OCI-LY1 (cell line): ENCODE measurements around the gene TPSAB1.

Experiments
- H2AFZ ChIP-seq: fragments of 200-600 bp; sonication (generic), shearing (Covaris generic); 2 replicates; pipeline ENCODE4 v1.6.0; 2014; ENCODE audit warnings: antibody characterized with exemption, mild to moderate bottlenecking, low read length
- H3F3A ChIP-seq: fragments of 200-600 bp; sonication (generic), shearing (Covaris generic); 2 replicates; pipeline ENCODE4 v1.6.0; 2014; ENCODE audit warnings: mild to moderate bottlenecking, antibody characterized with exemption, low read length, moderate library complexity; ENCODE audit not compliant: insufficient read depth
- H3K27ac ChIP-seq: fragments of 200-600 bp; sonication (generic); 2 replicates; pipeline ENCODE4 v1.5.1; 2014; ENCODE audit warnings: low read length, mixed run types, mild to moderate bottlenecking, low read depth; ENCODE audit not compliant: poor library complexity, severe bottlenecking
- H3K27me3 ChIP-seq: fragments of 200-600 bp; sonication (generic); 2 replicates; pipeline ENCODE4 v1.6.0; 2014; ENCODE audit warnings: antibody characterized with exemption, mild to moderate bottlenecking, low read length, moderate library complexity; ENCODE audit not compliant: insufficient read depth
- H3K36me3 ChIP-seq: fragments of 200-600 bp; sonication (generic); 2 replicates; pipeline ENCODE4 v1.6.1; 2014; ENCODE audit warnings: mild to moderate bottlenecking, antibody characterized with exemption, low read length, moderate library complexity, mixed read lengths; ENCODE audit not compliant: insufficient read depth
- H3K4me1 ChIP-seq: fragments of 200-600 bp; sonication (generic); 2 replicates; pipeline ENCODE4 v1.5.1; 2014; ENCODE audit warnings: mild to moderate bottlenecking, low read length, moderate library complexity; ENCODE audit not compliant: insufficient read depth, severe bottlenecking
- H3K4me2 ChIP-seq: fragments of 200-600 bp; sonication (generic), shearing (Covaris generic); 2 replicates; pipeline ENCODE4 v1.6.1; 2014; ENCODE audit warnings: low read length
- H3K4me3 ChIP-seq: fragments of 200-600 bp; sonication (generic); 2 replicates; pipeline ENCODE4 v1.5.1; 2014; ENCODE audit warnings: low read length, low read depth, mild to moderate bottlenecking, mixed read lengths; ENCODE audit not compliant: poor library complexity, severe bottlenecking
- H3K79me2 ChIP-seq: fragments of 200-600 bp; shearing (Covaris generic); 2 replicates; pipeline ENCODE4 v1.6.1; 2016; ENCODE audit warnings: mixed run types, low read length, mixed read lengths; ENCODE audit not compliant: insufficient read depth
- H3K9ac ChIP-seq: fragments of 200-600 bp; sonication (generic), shearing (Covaris generic); 2 replicates; pipeline ENCODE4 v1.6.1; 2014; ENCODE audit warnings: mild to moderate bottlenecking, low read length, mixed read lengths
- H3K9me2 ChIP-seq: fragments of 200-600 bp; sonication (generic), shearing (Covaris generic); 2 replicates; pipeline ENCODE4 v1.6.1; 2014; ENCODE audit warnings: low read depth, mild to moderate bottlenecking, low read length, mixed read lengths
- H3K9me3 ChIP-seq: fragments of 200-600 bp; shearing (Covaris generic); 2 replicates; pipeline ENCODE4 v1.6.1; 2014; ENCODE audit warnings: low read length, mixed read lengths
- H4K20me1 ChIP-seq: fragments of 200-600 bp; sonication (generic), shearing (Covaris generic); 2 replicates; pipeline ENCODE4 v1.6.0; 2016; ENCODE audit warnings: mild to moderate bottlenecking, low read length; ENCODE audit not compliant: insufficient read depth
- EZH2 ChIP-seq: fragments of 200-600 bp; sonication (generic), shearing (Covaris generic); IDR thresholded peaks from 2 replicates; pipeline ENCODE4 v1.8.0; 2017; ENCODE audit warnings: borderline replicate concordance, mixed run types, mild to moderate bottlenecking, antibody characterized with exemption, low read length, moderate library complexity, mixed read lengths
- TF ChIP-seq, protein P1 (sequence below): fragments of 200-600 bp; sonication (generic), shearing (Covaris generic); IDR thresholded peaks from 2 replicates; pipeline ENCODE4 v1.5.1; 2017; ENCODE audit warnings: mild to moderate bottlenecking, antibody characterized with exemption, low read length, moderate library complexity, mixed read lengths

The TPSAB1 gene

DNA sequence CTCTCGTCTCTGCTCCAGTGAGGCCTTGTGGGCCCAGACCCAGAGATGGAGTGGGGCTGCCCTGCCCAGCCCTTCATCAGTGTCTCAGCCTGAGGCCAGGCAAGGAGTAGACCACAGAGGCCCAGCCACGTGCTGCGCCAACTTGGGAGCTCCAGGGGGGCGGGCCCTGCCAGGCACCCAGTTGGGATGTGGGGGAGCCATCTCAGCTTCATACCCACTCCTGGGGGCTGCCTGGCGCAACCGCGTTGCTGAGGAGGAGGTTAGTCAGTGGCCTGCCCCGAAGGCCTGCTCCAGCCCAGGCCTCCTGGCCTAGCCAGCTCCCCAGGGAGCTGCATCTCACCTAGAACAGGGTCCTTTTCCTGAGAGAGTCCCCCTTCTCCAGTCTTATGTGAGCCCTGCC, 27.3 kb upstream of the TPSAB1 start:
- H3K36me3 ChIP-seq = no peaks in the 10 kb centered on the region

GRCh38 chr16:1213796-1214372, 26.6 kb upstream of the TPSAB1 start:
- Histone ChIP-seq H3K36me3 (no peaks in the 10 kb centered on the region), H2AFZ (no peak overlapping the region), H3F3A (no peaks in the 10 kb centered on the region), H3K9ac (no peak overlapping the region), H3K4me2 (no peak overlapping the region), H3K9me2 (no peaks in the 10 kb centered on the region), H3K4me1 (no peaks in the 10 kb centered on the region), H3K27ac (no peak overlapping the region), H3K79me2 (no peaks in the 10 kb centered on the region), H4K20me1 (no peaks in the 10 kb centered on the region), H3K9me3 (no peaks in the 10 kb centered on the region), H3K27me3 (no peaks in the 10 kb centered on the region), H3K4me3 (no peak overlapping the region)
- no peak for TF ChIP-seq EZH2
- TF ChIP-seq, protein P1, sequence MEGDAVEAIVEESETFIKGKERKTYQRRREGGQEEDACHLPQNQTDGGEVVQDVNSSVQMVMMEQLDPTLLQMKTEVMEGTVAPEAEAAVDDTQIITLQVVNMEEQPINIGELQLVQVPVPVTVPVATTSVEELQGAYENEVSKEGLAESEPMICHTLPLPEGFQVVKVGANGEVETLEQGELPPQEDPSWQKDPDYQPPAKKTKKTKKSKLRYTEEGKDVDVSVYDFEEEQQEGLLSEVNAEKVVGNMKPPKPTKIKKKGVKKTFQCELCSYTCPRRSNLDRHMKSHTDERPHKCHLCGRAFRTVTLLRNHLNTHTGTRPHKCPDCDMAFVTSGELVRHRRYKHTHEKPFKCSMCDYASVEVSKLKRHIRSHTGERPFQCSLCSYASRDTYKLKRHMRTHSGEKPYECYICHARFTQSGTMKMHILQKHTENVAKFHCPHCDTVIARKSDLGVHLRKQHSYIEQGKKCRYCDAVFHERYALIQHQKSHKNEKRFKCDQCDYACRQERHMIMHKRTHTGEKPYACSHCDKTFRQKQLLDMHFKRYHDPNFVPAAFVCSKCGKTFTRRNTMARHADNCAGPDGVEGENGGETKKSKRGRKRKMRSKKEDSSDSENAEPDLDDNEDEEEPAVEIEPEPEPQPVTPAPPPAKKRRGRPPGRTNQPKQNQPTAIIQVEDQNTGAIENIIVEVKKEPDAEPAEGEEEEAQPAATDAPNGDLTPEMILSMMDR = no peak

More for the DNA sequence above, 27.3 kb upstream of the TPSAB1 start:
- Histone ChIP-seq H3F3A (no peaks in the 10 kb centered on the region), H4K20me1 (no peaks in the 10 kb centered on the region), H3K79me2 (no peaks in the 10 kb centered on the region), H3K27ac (no peak overlapping the region), H3K4me3 (no peak overlapping the region), H3K27me3 (no peaks in the 10 kb centered on the region), H3K4me2 (no peak overlapping the region), H3K4me1 (no peaks in the 10 kb centered on the region), H2AFZ (no peak overlapping the region), H3K9me3 (no peaks in the 10 kb centered on the region), H3K9ac (no peak overlapping the region), H3K9me2 (no peaks in the 10 kb centered on the region)
- TF ChIP-seq, protein P1 = no peak
- no peak for TF ChIP-seq EZH2

DNA sequence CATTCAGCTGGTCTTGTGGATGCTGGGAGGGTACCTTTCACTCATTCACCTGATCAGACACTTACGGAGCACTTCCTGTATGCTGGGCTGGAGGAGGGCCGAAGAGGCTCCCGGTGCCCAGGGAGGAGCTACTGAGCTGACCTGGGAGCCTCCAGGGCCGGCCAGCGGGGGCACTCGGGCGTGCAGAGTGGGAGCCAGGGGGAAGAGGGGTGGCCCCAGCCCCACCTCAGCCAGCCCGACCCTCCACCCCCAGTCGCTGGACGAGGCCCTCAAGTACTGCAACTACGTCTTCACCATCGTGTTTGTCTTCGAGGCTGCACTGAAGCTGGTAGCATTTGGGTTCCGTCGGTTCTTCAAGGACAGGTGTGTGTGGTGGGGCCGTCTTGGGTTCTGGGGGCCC, 25.8 kb upstream of the TPSAB1 start:
- Histone ChIP-seq H3K36me3 (no peaks in the 10 kb centered on the region), H3K4me2 (no peak overlapping the region), H3K4me1 (no peaks in the 10 kb centered on the region), H3K4me3 (no peak overlapping the region), H3K9me3 (no peaks in the 10 kb centered on the region), H3K27ac (no peak overlapping the region), H4K20me1 (no peaks in the 10 kb centered on the region), H3F3A (no peaks in the 10 kb centered on the region), H3K27me3 (no peaks in the 10 kb centered on the region), H3K79me2 (no peaks in the 10 kb centered on the region), H2AFZ (no peak overlapping the region), H3K9me2 (no peaks in the 10 kb centered on the region), H3K9ac (no peak overlapping the region)
- TF ChIP-seq, protein P1 = no peak
- no peak for TF ChIP-seq EZH2
